B cell (primary cell): ENCODE results near the gene DDOST.

Experiments
- EZH2 ChIP-seq: IDR thresholded peaks from 2 replicates; pipeline ENCODE4 v1.6.1; 2012; ENCODE audit warnings: borderline replicate concordance, low read depth, mild to moderate bottlenecking, moderate library complexity, low read length; ENCODE audit not compliant: insufficient read depth, poor library complexity, severe bottlenecking
- TF ChIP-seq, protein P1 (sequence below): fragments of 200-600 bp; IDR thresholded peaks from one replicate; pipeline ENCODE4 v1.8.0; 2022; ENCODE audit warnings: antibody characterized with exemption, mild to moderate bottlenecking

DNA sequence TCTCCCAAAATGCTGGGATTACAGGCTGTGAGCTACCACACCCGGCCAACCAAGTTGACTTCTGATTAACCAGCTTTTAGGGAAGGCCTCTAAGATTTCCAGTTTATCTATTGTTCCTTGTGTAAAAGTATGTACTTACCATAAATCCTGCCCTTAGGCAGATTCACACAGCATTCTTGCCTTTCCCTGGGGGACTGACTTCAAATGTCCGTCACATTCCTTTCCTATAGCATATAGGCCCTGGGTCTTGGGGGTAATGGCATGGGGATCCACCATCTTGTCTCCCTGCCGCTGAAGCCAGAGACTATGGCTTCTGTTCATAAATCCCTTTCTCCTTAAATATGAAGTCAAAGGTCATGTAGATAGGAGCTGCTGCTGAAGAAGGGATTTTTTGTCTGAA lies 28.8 kb downstream of the DDOST start:
- TF ChIP-seq, protein P1, sequence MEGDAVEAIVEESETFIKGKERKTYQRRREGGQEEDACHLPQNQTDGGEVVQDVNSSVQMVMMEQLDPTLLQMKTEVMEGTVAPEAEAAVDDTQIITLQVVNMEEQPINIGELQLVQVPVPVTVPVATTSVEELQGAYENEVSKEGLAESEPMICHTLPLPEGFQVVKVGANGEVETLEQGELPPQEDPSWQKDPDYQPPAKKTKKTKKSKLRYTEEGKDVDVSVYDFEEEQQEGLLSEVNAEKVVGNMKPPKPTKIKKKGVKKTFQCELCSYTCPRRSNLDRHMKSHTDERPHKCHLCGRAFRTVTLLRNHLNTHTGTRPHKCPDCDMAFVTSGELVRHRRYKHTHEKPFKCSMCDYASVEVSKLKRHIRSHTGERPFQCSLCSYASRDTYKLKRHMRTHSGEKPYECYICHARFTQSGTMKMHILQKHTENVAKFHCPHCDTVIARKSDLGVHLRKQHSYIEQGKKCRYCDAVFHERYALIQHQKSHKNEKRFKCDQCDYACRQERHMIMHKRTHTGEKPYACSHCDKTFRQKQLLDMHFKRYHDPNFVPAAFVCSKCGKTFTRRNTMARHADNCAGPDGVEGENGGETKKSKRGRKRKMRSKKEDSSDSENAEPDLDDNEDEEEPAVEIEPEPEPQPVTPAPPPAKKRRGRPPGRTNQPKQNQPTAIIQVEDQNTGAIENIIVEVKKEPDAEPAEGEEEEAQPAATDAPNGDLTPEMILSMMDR, result no peak
- no peak for TF ChIP-seq EZH2
